Aorta (tissue), 5 donors: ENCODE results near the gene YWHAH. TPM values are rescaled to one million over a fixed set of nuclear protein-coding genes. Genes with fewer than 3 reads are reported as not detected.
"Not testable (repeated sequence)": the region's sequence is repeated elsewhere in the genome, so short reads cannot be mapped to it uniquely, and the experiment has no call there.

Experiments used
- ATAC-seq: fragments of 200-7000 bp; cut with Tn5 transposase; one replicate; pipeline ENCODE4 v1.9.1; 2022; ENCODE audit warnings: moderate library complexity; ENCODE audit not compliant: low FRiP score
- DNase-seq, 2 donors: peaks; one replicate each; pipeline ENCODE4 v3.0.0-alpha.2; 2020
- H3K27ac ChIP-seq, 2 donors: one replicate each; pipeline ENCODE4 v1.5.1; 2013; ENCODE audit warnings: low read length in 2 of 2, mild to moderate bottlenecking in 2 of 2, moderate library complexity in 2 of 2, control low read depth in 1 of 2, inconsistent platforms in 1 of 2, low read depth in 1 of 2
- H3K27me3 ChIP-seq, 2 donors: one replicate each; pipeline ENCODE4 v1.6.1; 2013; ENCODE audit warnings: control low read depth in 1 of 2, low read length in 1 of 2, mild to moderate bottlenecking in 1 of 2, moderate library complexity in 1 of 2; ENCODE audit not compliant: insufficient read depth in 2 of 2, control insufficient read depth in 1 of 2
- H3K36me3 ChIP-seq, 2 donors: one replicate each; pipeline ENCODE4 v1.6.1; 2013; ENCODE audit warnings: control low read depth in 1 of 2, low read length in 1 of 2, mild to moderate bottlenecking in 1 of 2; ENCODE audit not compliant: insufficient read depth in 2 of 2, control insufficient read depth in 1 of 2
- H3K4me1 ChIP-seq, 2 donors: one replicate each; pipeline ENCODE4 v1.6.1; 2013; ENCODE audit warnings: low read length in 2 of 2, control low read depth in 1 of 2, mild to moderate bottlenecking in 1 of 2, moderate library complexity in 1 of 2; ENCODE audit not compliant: insufficient read depth in 2 of 2, control insufficient read depth in 1 of 2
- H3K4me3 ChIP-seq, 2 donors: one replicate each; pipeline ENCODE4 v1.5.1; 2013; ENCODE audit warnings: low read length in 2 of 2, control low read depth in 1 of 2, mild to moderate bottlenecking in 1 of 2
- H3K9me3 ChIP-seq: one replicate; pipeline ENCODE4 v1.6.1; 2013; ENCODE audit warnings: mild to moderate bottlenecking, low read length; ENCODE audit not compliant: control insufficient read depth
- WGBS, 2 donors: extraction: QIAGEN DNeasy Blood & Tissue Kit; methylation state at CpG; one replicate each; pipeline ENCODE4 v1.1.7; 2013; 5-methylcytosine and 5-hydroxymethylcytosine counted together
- intact Hi-C, 2 donors: fragments of 100-400 bp; cut with DNase I; formaldehyde crosslinking; loops; one replicate each; pipeline versions ENCODE4 v1.14.2 to v1.15.0; 2022
- polyA plus RNA-seq, 2 donors: library from polyadenylated mRNA; stranded (reverse); fragments of 200-250 nt; gene quantifications; one replicate each; pipeline ENCODE4 v1.2.3, GENCODE V29; 2013
- total RNA-seq, 2 donors: library from RNA; stranded (reverse); fragmentation: NEBNext Ultra II Directional; extraction: Animal tissue kit (Norgen Biotek cat#: 25700); gene quantifications; one replicate each; pipeline ENCODE4 v1.2.1, GENCODE V29; 2021
- donor health status: healthy with polysubstance abuse.
- donor health status: Bipolar disorder and iron deficiency.
- donor health status: DM: no; HTN: no; CAD: no.
- donor health status: DM: no; HTN: no; CAD: no.
- donor health status: DM: yes; HTN: yes; CAD: no.

Gene YWHAH
- total and polyA plus RNA-seq, 4 donors, result 82.8 to 538 (median 193) TPM

GRCh38 chr22:31973739-31974138 lies 29.4 kb downstream of the YWHAH start:
- no peaks in the 10 kb centered on the region for H3K4me1 ChIP-seq
- intact Hi-C loops, result loop anchor here (10.0 kb wide), 3 partner anchors 69 to 501 kb away; partner anchors contain the start of gene FBXO7 (in 1 of the 2)
- H3K27ac ChIP-seq, result no peak overlapping the region
- 61 to 69% methylated on average over 5 of the region's 5 CpGs for WGBS, 2 donors
- H3K36me3 ChIP-seq, result no peaks in the 10 kb centered on the region
- no peak for ATAC-seq
- no peak overlapping the region for H3K4me3 ChIP-seq
- no peak for DNase-seq
- H3K9me3 ChIP-seq, result no peaks in the 10 kb centered on the region
- H3K27me3 ChIP-seq, result no peaks in the 10 kb centered on the region

DNA sequence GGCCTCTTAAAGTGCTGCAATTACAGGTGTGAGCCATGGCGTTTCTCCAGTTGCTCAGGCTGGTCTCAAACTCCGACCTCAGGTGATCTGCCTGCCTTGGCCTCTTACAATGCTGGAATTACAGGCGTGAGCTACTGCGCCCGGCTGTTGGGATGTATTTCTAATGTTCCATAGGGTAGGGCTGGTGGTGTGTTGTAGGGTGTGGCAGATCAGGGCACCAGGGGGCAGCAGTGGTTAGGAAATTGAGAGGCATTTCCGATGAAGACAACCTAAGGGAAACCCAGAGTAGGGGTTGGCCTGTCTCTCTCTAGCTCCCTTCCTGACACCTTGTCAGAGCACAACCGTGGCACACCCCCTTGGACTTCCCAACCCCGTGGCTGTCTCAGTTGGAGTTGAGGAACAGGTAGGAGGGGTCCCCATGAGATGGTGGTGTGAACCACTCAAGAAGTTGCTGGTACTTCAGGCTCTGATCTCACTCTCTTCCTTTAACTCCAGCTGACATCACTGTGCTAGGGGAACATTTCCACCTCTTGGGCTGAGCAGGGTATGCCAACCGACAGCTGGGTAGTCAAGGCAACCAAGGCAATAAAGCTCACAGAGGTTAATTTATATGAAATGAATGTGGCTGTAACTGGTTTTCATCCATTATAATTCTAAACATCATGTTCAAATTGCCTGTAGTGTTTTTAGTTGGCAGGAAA lies 33.0 kb downstream of the YWHAH start:
- DNase-seq (peak; percentile 78 to 90), ATAC-seq (peak; percentile 78)
- Histone ChIP-seq H3K27ac (no peak overlapping the region), H3K36me3 (no peaks in the 10 kb centered on the region), H3K27me3 (no peaks in the 10 kb centered on the region), H3K4me1 (no peaks in the 10 kb centered on the region), H3K4me3 (no peak overlapping the region), H3K9me3 (no peaks in the 10 kb centered on the region)
- 14 to 21% methylated on average over 9 of the region's 9 CpGs for WGBS, 2 donors
- intact Hi-C loops, result loop anchor here (2.0 to 10.0 kb wide), 6 partner anchors 72 to 498 kb away; partner anchors contain the start of gene FBXO7 (in 2 of the 2)

- H3K27ac ChIP-seq, result no peak overlapping the region
- no peak overlapping the region for H3K4me3 ChIP-seq
- H3K36me3 ChIP-seq, result no peaks in the 10 kb centered on the region
- DNase-seq (no peak), ATAC-seq (no peak)
- no peaks in the 10 kb centered on the region for H3K4me1 ChIP-seq
- 64 to 73% methylated on average over 3 of the region's 3 CpGs for WGBS, 2 donors
- H3K9me3 ChIP-seq, result no peaks in the 10 kb centered on the region
- intact Hi-C loops, result loop anchor here (2.0 to 10.0 kb wide), 6 partner anchors 73 to 497 kb away; partner anchors contain the start of gene FBXO7 (in 2 of the 2)
- H3K27me3 ChIP-seq, result no peaks in the 10 kb centered on the region
Observed at GRCh38 chr22:31977939-31978338, 33.6 kb downstream of the YWHAH start.

DNA sequence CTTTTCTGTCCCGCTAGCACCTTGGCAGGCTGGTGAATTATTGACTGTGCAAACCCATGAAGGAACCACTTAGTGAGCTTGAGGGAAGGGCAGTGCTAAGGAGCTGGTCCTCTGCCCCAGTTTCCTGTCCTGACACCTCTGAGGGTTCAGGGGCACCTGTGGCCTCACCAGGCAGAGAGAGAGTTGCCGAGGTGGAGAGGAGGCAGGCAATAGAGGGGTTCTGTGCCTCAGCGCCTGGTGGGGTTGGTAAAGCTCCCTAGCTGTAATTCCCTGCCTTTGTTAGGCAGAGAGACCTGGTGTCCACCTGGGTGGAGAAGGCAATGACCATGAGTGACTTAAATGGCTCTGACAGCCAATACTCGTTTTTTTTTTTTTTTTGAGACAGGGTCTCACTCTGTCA lies 36.3 kb downstream of the YWHAH start:
- Histone ChIP-seq H3K36me3 (no peaks in the 10 kb centered on the region), H3K27me3 (no peaks in the 10 kb centered on the region), H3K27ac (no peak overlapping the region), H3K4me1 (no peaks in the 10 kb centered on the region), H3K4me3 (no peak overlapping the region), H3K9me3 (no peaks in the 10 kb centered on the region)
- no peak for DNase-seq
- ATAC-seq, result no peak
- intact Hi-C loops, result loop anchor here in 1 of 2 donors (5.0 kb wide), 1 partner anchor 277 kb away; the partner anchor contains the start of gene SLC5A4
- 61 to 66% methylated on average over 4 of the region's 4 CpGs for WGBS, 2 donors

DNA sequence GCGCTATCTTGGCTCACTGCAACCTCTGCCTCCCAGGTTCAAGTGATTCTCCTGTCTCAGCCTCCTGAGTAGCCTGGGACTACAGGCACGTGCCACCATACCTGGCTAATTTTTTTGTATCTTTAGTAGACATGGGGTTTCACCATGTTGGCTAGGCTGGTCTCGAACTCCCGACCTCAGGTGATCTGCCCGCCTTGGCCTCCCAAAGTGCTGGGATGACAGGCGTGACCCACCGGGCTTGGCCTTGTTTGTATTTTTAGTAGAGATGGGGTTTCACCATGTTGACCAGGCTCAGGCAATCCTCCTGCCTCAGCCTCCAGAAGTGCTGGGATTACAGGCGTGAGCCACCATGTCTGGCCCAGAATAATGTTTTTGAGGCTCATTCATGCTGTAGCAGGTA lies 37.6 kb downstream of the YWHAH start:
- H3K9me3 ChIP-seq, ATAC-seq, H3K4me1 ChIP-seq, H3K4me3 ChIP-seq, H3K36me3 ChIP-seq, H3K27me3 ChIP-seq, H3K27ac ChIP-seq, DNase-seq: not testable (repeated sequence)
- 86 to 88% methylated on average over 8 of the region's 8 CpGs for WGBS, 2 donors
- intact Hi-C loops, result loop anchor here in 1 of 2 donors (5.0 kb wide), 1 partner anchor 275 kb away; the partner anchor contains the start of gene SLC5A4

DNA sequence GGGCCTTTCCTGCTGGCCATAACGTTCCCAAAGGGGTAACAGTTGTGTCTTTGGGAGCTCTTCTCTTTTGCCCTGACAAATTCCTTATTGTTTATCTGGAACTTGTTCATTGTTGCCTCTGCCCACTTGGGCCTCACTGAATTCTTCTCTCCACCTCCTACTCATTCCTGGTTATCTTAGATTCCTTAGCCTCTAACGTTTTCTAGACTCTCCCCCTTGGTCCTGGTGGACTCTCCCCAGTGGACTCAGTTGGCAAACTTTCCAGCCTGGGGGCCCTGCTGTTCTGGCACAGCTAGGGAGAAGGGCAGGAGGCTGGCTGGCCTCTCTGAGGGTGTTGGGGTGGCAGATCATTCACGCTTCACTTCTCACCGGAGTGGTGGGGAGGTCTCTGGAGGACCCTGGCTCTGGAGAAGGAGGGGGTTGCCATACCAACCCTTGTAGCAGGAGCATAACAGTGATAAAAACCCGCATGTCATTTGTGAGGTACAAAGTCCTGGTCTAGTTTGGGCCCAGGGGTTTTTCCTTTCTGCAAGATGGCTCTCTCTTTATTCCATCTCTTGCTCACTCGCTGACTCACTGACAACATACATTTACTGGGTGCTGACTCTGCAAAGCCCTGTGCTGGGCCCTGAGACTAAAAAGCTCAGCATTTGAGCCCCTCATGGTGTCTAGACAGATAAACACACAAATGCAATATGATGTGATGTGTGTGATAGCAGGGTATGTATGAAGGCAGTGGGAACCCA lies 39.7 kb downstream of the YWHAH start:
- ATAC-seq (no peak), DNase-seq (no peak)
- Histone ChIP-seq H3K27ac (no peak overlapping the region), H3K27me3 (no peaks in the 10 kb centered on the region), H3K4me3 (no peak overlapping the region), H3K4me1 (no peaks in the 10 kb centered on the region), H3K9me3 (no peaks in the 10 kb centered on the region), H3K36me3 (no peaks in the 10 kb centered on the region)
- intact Hi-C loops, result loop anchor here in 1 of 2 donors (5.0 kb wide), 1 partner anchor 273 kb away; the partner anchor contains the start of gene SLC5A4
- 64 to 66% methylated on average over 6 of the region's 6 CpGs for WGBS, 2 donors

DNA sequence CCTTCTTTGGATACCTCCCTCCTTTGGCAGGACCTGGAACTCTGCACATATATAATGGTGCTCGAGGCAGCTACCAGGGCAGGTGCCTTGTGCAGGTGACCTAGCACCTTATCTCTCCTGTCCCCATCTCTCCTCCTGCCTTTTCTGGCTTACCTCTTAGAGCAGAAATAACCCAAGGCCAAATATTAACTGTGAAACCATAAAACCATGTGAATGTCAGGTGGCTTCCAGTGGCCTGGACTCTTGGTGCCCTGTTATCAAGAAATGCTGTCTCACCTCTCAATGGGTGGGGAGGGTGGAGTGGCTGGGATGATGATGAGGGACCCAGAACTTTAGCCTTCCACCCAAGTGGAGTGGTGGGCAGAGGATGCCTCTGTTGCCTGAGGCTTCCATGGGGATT lies 42.9 kb downstream of the YWHAH start:
- Histone ChIP-seq H3K27me3 (no peaks in the 10 kb centered on the region), H3K27ac (no peak overlapping the region), H3K9me3 (no peaks in the 10 kb centered on the region), H3K4me3 (no peak overlapping the region), H3K4me1 (no peaks in the 10 kb centered on the region), H3K36me3 (no peaks in the 10 kb centered on the region)
- ATAC-seq (no peak), DNase-seq (no peak)
- intact Hi-C loops, result no loop called here
- 67 to 84% methylated on average over 1 of the region's 1 CpG for WGBS, 2 donors

GRCh38 chr22:31991102-31991839 lies 46.9 kb downstream of the YWHAH start:
- intact Hi-C loops, result no loop called here
- WGBS, 2 donors, result 80 to 82% methylated on average over 4 of the region's 4 CpGs
- Histone ChIP-seq H3K4me3 (no peak overlapping the region), H3K27ac (no peak overlapping the region), H3K27me3 (no peaks in the 10 kb centered on the region), H3K4me1 (no peaks in the 10 kb centered on the region), H3K9me3 (no peaks in the 10 kb centered on the region), H3K36me3 (no peaks in the 10 kb centered on the region)
- DNase-seq, result no peak
- ATAC-seq, result no peak
